ENCODE data around the gene FSTL4. TPM values are rescaled to one million over a fixed set of nuclear protein-coding genes. Genes with fewer than 3 reads are reported as not detected.
"Not testable (repeated sequence)": the region's sequence is repeated elsewhere in the genome, so short reads cannot be mapped to it uniquely, and the experiment has no call there.

FSTL4 gene
- total RNA-seq, 2 experiments from 2014 or later: 0.36 TPM; not detected in 1

DNA sequence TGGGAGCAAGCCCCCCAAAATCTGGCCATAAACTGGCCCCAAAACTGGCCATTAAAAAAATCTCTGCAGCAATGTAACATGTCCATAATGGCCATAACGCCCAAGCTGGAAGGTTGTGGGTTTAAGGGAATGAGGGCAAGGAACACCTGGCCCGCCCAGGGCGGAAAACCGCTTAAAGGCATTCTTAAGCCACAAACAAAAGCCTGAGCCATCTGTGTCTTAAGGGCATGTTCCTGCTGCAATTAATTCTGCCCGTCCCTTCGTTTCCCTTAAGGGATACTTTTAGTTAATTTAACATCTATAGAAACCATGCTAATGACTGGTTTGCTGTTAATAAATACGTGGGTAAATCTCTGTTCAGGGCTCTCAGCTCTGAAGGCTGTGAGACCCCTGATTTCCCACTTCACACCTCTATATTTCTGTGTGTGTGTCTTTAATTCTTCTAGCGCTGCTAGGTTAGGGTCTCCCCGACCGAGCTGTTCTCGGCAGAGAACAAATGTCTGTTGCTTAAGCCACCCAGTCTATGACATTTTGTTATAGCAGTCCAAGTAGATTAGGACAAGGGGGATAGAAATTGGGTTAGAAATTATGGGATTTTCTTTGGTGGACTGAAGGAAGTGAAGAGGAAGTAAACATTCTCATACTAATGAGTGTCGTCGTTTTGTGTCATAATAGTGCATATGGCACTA, 77.0 kb downstream of the FSTL4 start:
- intact Hi-C loops (cut with micrococcal nuclease); H3K4me1 Mint-ChIP-seq (ENCODE audit: low read depth); H3K27ac Mint-ChIP-seq; DNase-seq; H3K4me3 Mint-ChIP-seq; CTCF ChIA-PET; H3K36me3 Mint-ChIP-seq; H3K9me3 Mint-ChIP-seq; POLR2A ChIA-PET: not testable (repeated sequence)
- H3K27me3 Mint-ChIP-seq: peaks cover 14% of the 10 kb centered on the region

DNA sequence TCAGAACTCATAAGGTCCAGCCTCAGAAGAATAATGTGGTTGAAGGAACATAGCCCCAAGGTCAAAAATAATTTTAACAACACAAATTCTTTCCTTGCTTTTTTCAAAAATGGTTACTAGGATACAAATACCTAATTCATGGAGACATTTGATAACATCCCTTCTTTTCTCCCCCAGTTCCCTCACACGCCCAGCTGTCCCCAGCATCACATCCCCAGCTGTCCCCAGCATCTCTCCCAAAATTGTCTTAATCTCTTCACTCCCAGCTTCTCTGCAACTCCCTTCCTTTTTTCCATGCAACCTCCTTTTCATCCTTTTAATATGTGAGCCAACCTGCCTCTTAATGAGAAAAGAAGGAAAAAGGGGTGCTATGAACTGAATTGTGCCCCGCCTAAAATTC, 77.8 kb downstream of the FSTL4 start:
- no peak for DNase-seq
- Mint-ChIP-seq H3K27ac (no peak overlapping the region), H3K4me1 (ENCODE audit: low read depth) (no peaks in the 10 kb centered on the region), H3K36me3 (no peaks in the 10 kb centered on the region), H3K27me3 (peaks cover 12% of the 10 kb centered on the region), H3K4me3 (no peak overlapping the region), H3K9me3 (no peaks in the 10 kb centered on the region)
- ChIA-PET CTCF (no interaction called here), POLR2A (no interaction called here)
- intact Hi-C loops (cut with micrococcal nuclease): no loop called here

GRCh38 chr5:133533541-133533940, 78.8 kb downstream of the FSTL4 start:
- ChIA-PET CTCF (no interaction called here), POLR2A (no interaction called here)
- H3K4me1 Mint-ChIP-seq (ENCODE audit: low read depth): no peaks in the 10 kb centered on the region
- H3K27ac Mint-ChIP-seq: no peak overlapping the region
- peaks cover 4% of the 10 kb centered on the region for H3K27me3 Mint-ChIP-seq
- DNase-seq: no peak
- no peaks in the 10 kb centered on the region for H3K36me3 Mint-ChIP-seq
- no peaks in the 10 kb centered on the region for H3K9me3 Mint-ChIP-seq
- no peak overlapping the region for H3K4me3 Mint-ChIP-seq
- intact Hi-C loops (cut with micrococcal nuclease): no loop called here

DNA sequence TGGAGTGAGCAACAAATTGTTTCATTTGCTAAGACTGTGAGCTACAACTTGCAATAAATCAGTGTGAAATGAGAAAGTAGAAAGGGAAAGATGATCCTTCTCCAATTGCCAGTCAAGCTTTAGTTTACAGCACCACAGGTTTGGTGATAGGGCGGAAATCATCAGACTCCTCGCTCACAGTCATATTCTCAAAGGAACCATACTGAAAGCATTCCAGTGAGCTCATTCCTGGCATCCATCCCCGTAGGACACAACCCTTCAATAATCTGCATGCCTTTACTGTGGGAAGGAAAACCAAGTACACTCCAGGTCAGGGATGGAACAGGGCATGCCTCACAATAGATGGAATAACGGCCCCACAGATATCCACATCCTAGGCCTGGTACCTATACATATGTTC, 80.7 kb downstream of the FSTL4 start:
- intact Hi-C loops (cut with micrococcal nuclease): no loop called here
- no peak overlapping the region for H3K27ac Mint-ChIP-seq
- CTCF ChIA-PET: no interaction called here
- no peak for DNase-seq
- POLR2A ChIA-PET: no interaction called here
- H3K27me3 Mint-ChIP-seq: peaks cover 2% of the 10 kb centered on the region
- H3K4me3 Mint-ChIP-seq: no peak overlapping the region
- no peaks in the 10 kb centered on the region for H3K9me3 Mint-ChIP-seq
- no peaks in the 10 kb centered on the region for H3K36me3 Mint-ChIP-seq
- no peaks in the 10 kb centered on the region for H3K4me1 Mint-ChIP-seq (ENCODE audit: low read depth)

- ChIA-PET CTCF (no interaction called here), POLR2A (no interaction called here)
- intact Hi-C loops (cut with micrococcal nuclease): no loop called here
- Mint-ChIP-seq H3K36me3 (no peaks in the 10 kb centered on the region), H3K4me1 (ENCODE audit: low read depth) (no peaks in the 10 kb centered on the region), H3K4me3 (no peak overlapping the region), H3K9me3 (no peaks in the 10 kb centered on the region), H3K27ac (no peak overlapping the region), H3K27me3 (peaks cover 4% of the 10 kb centered on the region)
- peak; percentile 16 for DNase-seq
Measured at GRCh38 chr5:133531178-133531577, 81.2 kb downstream of the FSTL4 start.

GRCh38 chr5:133530270-133530669, 82.1 kb downstream of the FSTL4 start:
- Mint-ChIP-seq H3K9me3 (no peaks in the 10 kb centered on the region), H3K4me1 (ENCODE audit: low read depth) (no peaks in the 10 kb centered on the region), H3K36me3 (no peaks in the 10 kb centered on the region), H3K4me3 (no peak overlapping the region), H3K27me3 (peaks cover 2% of the 10 kb centered on the region), H3K27ac (no peak overlapping the region)
- ChIA-PET CTCF (no interaction called here), POLR2A (no interaction called here)
- intact Hi-C loops (cut with micrococcal nuclease): no loop called here
- no peak for DNase-seq

DNA sequence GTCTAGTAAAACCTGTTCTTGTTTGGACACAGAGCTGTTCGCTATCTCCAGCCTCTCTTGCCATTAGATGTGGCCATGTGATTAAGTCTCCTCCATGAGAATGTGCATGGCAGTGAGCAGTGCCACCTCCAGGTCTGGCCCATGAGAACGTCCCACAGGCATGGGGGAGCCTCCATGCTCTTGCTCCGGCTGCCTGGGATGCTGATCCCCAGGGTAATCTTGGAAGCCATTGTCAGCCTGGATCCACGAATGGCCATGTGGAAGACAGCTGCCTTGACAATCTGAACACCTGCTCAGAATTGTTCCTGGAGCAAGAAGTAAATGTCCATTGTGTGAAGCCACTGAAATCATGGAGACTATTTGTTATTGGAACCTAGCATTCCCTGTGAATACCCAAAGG, 83.5 kb downstream of the FSTL4 start:
- no peak overlapping the region for H3K4me3 Mint-ChIP-seq
- no peaks in the 10 kb centered on the region for H3K36me3 Mint-ChIP-seq
- CTCF ChIA-PET: interaction anchor here (0.6 kb wide), 1 partner anchor 489 kb away, joined by 3 read pairs; no protein-coding TSS in a partner anchor
- no peaks in the 10 kb centered on the region for H3K9me3 Mint-ChIP-seq
- DNase-seq: no peak
- H3K27ac Mint-ChIP-seq: no peak overlapping the region
- no peaks in the 10 kb centered on the region for H3K4me1 Mint-ChIP-seq (ENCODE audit: low read depth)
- peaks cover 6% of the 10 kb centered on the region for H3K27me3 Mint-ChIP-seq
- intact Hi-C loops (cut with micrococcal nuclease): no loop called here
- POLR2A ChIA-PET: no interaction called here

GRCh38 chr5:133527311-133527710, 85.0 kb downstream of the FSTL4 start:
- H3K4me1 Mint-ChIP-seq (ENCODE audit: low read depth): no peaks in the 10 kb centered on the region
- H3K27ac Mint-ChIP-seq: no peak overlapping the region
- H3K36me3 Mint-ChIP-seq: no peaks in the 10 kb centered on the region
- POLR2A ChIA-PET: interaction anchor here (1.1 kb wide), 1 partner anchor 347 kb away, joined by 3 read pairs; no protein-coding TSS in a partner anchor
- H3K27me3 Mint-ChIP-seq: peaks cover 8% of the 10 kb centered on the region
- H3K4me3 Mint-ChIP-seq: no peak overlapping the region
- intact Hi-C loops (cut with micrococcal nuclease): no loop called here
- CTCF ChIA-PET: no interaction called here
- DNase-seq: no peak
- no peaks in the 10 kb centered on the region for H3K9me3 Mint-ChIP-seq

DNA sequence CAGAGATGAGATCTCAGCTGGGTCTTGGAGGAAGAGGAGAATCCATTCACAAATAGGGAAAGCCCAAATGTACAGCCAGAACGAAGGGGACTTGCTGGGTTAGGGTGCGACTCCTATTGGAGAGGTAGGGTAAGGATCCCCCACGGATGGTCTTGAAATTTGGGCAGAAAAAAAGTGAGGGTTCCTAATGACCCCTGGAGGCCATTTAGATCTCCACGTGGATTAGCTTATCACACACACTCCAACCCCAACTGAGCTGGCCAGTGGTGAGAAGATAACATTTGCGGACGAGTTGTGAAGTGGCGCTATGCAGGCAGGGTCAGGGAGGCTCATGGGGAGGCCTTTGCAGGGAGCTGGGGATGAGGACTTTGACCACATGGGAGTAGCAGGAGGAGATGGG, 86.0 kb downstream of the FSTL4 start:
- Mint-ChIP-seq H3K4me1 (ENCODE audit: low read depth) (no peaks in the 10 kb centered on the region), H3K27ac (no peak overlapping the region), H3K36me3 (no peaks in the 10 kb centered on the region), H3K27me3 (peaks cover 8% of the 10 kb centered on the region), H3K4me3 (no peak overlapping the region), H3K9me3 (no peaks in the 10 kb centered on the region)
- DNase-seq: no peak
- POLR2A ChIA-PET: interaction anchor here (1.1 kb wide), 1 partner anchor 348 kb away, joined by 3 read pairs; no protein-coding TSS in a partner anchor
- intact Hi-C loops (cut with micrococcal nuclease): no loop called here
- CTCF ChIA-PET: no interaction called here

- no peak for DNase-seq
- H3K9me3 Mint-ChIP-seq: no peaks in the 10 kb centered on the region
- ChIA-PET CTCF (interaction anchor here (1.2 kb wide), 1 partner anchor 28 kb away, joined by 3 read pairs; no protein-coding TSS in a partner anchor), POLR2A (no interaction called here)
- H3K4me1 Mint-ChIP-seq (ENCODE audit: low read depth): no peaks in the 10 kb centered on the region
- no peak overlapping the region for H3K4me3 Mint-ChIP-seq
- H3K36me3 Mint-ChIP-seq: no peaks in the 10 kb centered on the region
- H3K27ac Mint-ChIP-seq: no peak overlapping the region
- H3K27me3 Mint-ChIP-seq: peaks cover 8% of the 10 kb centered on the region
- intact Hi-C loops (cut with micrococcal nuclease): no loop called here
Measured at GRCh38 chr5:133525126-133525525, 87.2 kb downstream of the FSTL4 start.

- Mint-ChIP-seq H3K4me3 (no peak overlapping the region), H3K27me3 (peaks cover 8% of the 10 kb centered on the region), H3K4me1 (ENCODE audit: low read depth) (no peaks in the 10 kb centered on the region), H3K9me3 (no peaks in the 10 kb centered on the region), H3K36me3 (no peaks in the 10 kb centered on the region), H3K27ac (no peak overlapping the region)
- intact Hi-C loops (cut with micrococcal nuclease): no loop called here
- DNase-seq: no peak
- ChIA-PET POLR2A (no interaction called here), CTCF (no interaction called here)
Measured at GRCh38 chr5:133524666-133525065, 87.7 kb downstream of the FSTL4 start.

GRCh38 chr5:133523961-133524586, 88.3 kb downstream of the FSTL4 start:
- ChIA-PET CTCF (no interaction called here), POLR2A (no interaction called here)
- Mint-ChIP-seq H3K36me3 (no peaks in the 10 kb centered on the region), H3K9me3 (no peaks in the 10 kb centered on the region), H3K4me3 (no peak overlapping the region), H3K27ac (no peak overlapping the region), H3K4me1 (ENCODE audit: low read depth) (no peaks in the 10 kb centered on the region), H3K27me3 (peaks cover 8% of the 10 kb centered on the region)
- intact Hi-C loops (cut with micrococcal nuclease): no loop called here
- no peak for DNase-seq

- peaks cover 9% of the 10 kb centered on the region for H3K27me3 Mint-ChIP-seq
- intact Hi-C loops (cut with micrococcal nuclease): no loop called here
- H3K9me3 Mint-ChIP-seq: no peaks in the 10 kb centered on the region
- POLR2A ChIA-PET: no interaction called here
- no peaks in the 10 kb centered on the region for H3K36me3 Mint-ChIP-seq
- DNase-seq: no peak
- CTCF ChIA-PET: no interaction called here
- no peaks in the 10 kb centered on the region for H3K4me1 Mint-ChIP-seq (ENCODE audit: low read depth)
- no peak overlapping the region for H3K27ac Mint-ChIP-seq
- H3K4me3 Mint-ChIP-seq: no peak overlapping the region
Measured at GRCh38 chr5:133523013-133523658, 89.2 kb downstream of the FSTL4 start.

Data from activated CD4-positive, alpha-beta memory T cell treated with anti-CD3 and anti-CD28 coated beads for 36 hours (primary cell).